SK-N-SH (cell line): ENCODE measurements around the gene TOX4. TPM values are rescaled to one million over a fixed set of nuclear protein-coding genes. Genes with fewer than 3 reads are reported as not detected.

Source experiments
- CTCF ChIA-PET: fragments of 300-600, 350-600 bp; formaldehyde crosslinking; extraction: SDS; loops from one replicate; lab custom pipeline; 2021; lab: Yijun Ruan, JAX
- POLR2A ChIA-PET: fragments of 350-600 bp; sonication (Branson Sonifier 250); formaldehyde crosslinking; extraction: SDS; loops from one replicate; lab custom pipeline; 2020; ENCODE audit warnings: antibody characterized with exemption, inconsistent platforms; lab: Yijun Ruan, JAX
- DNase-seq: peaks from one replicate; pipeline ENCODE4 v3.0.0; 2012
- H2AFZ ChIP-seq: fragments of 200-600 bp; sonication (generic); 2 replicates; pipeline ENCODE4 v1.8.1; 2016; ENCODE audit warnings: antibody characterized with exemption, mild to moderate bottlenecking, low read depth
- H3F3A ChIP-seq: fragments of 200-600 bp; sonication (generic); replicated peaks from 2 replicates; pipeline ENCODE3; 2016; ENCODE audit warnings: antibody characterized with exemption, mild to moderate bottlenecking; ENCODE audit not compliant: insufficient read depth
- H3K27ac ChIP-seq, 2 experiments: fragments of 200-500 bp in 1 of 2; fragments of 200-600 bp in 1 of 2; sonication (Bioruptor generic) in 1 of 2; sonication (generic), shearing (Covaris generic) in 1 of 2; 2 replicates each; pipeline versions ENCODE4 v1.5.1 to v1.6.1; 2014 to 2016; ENCODE audit warnings: low read depth in 2 of 2, inconsistent platforms in 1 of 2, low read length in 1 of 2, mild to moderate bottlenecking in 1 of 2, mixed read lengths in 1 of 2
- H3K27me3 ChIP-seq: fragments of 200-600 bp; sonication (generic), shearing (Covaris generic); 2 replicates; pipeline ENCODE4 v1.6.1; 2016; ENCODE audit warnings: mixed run types; ENCODE audit not compliant: insufficient read depth
- H3K36me3 ChIP-seq, 2 experiments: fragments of 200-500 bp in 1 of 2; fragments of 200-600 bp in 1 of 2; sonication (Bioruptor generic) in 1 of 2; sonication (generic) in 1 of 2; replicated peaks in 1 of 2; 2 replicates each; pipeline versions ENCODE3 to v1.5.1; 2014 to 2016; ENCODE audit warnings: low read length in 1 of 2, mild to moderate bottlenecking in 1 of 2; ENCODE audit not compliant: insufficient read depth in 2 of 2, control insufficient read depth in 1 of 2
- H3K4me1 ChIP-seq, 2 experiments: fragments of 200-500 bp in 1 of 2; fragments of 200-600 bp in 1 of 2; sonication (Bioruptor generic) in 1 of 2; sonication (generic), shearing (Covaris generic) in 1 of 2; 2 replicates each; pipeline versions ENCODE4 v1.5.1 to v1.6.1; 2014 to 2016; ENCODE audit warnings: low read depth in 1 of 2, low read length in 1 of 2, mixed run types in 1 of 2; ENCODE audit not compliant: insufficient read depth in 2 of 2, control insufficient read depth in 1 of 2
- H3K4me2 ChIP-seq: fragments of 200-600 bp; sonication (generic), shearing (Covaris generic); 2 replicates; pipeline ENCODE4 v1.6.1; 2017; ENCODE audit warnings: mixed run types
- H3K4me3 ChIP-seq, 2 experiments: fragments of 200-500 bp in 1 of 2; fragments of 200-600 bp in 1 of 2; sonication (Bioruptor generic) in 1 of 2; sonication (generic), shearing (Covaris generic) in 1 of 2; 2 replicates each; pipeline versions ENCODE4 v1.5.1 to v1.8.1; 2014 to 2016; ENCODE audit warnings: low read depth in 2 of 2, inconsistent platforms in 1 of 2, low read length in 1 of 2, mild to moderate bottlenecking in 1 of 2, mixed read lengths in 1 of 2, moderate library complexity in 1 of 2
- H3K79me2 ChIP-seq: fragments of 200-600 bp; sonication (generic); 2 replicates; pipeline ENCODE4 v1.8.1; 2017; ENCODE audit warnings: mild to moderate bottlenecking; ENCODE audit not compliant: insufficient read depth
- H3K9ac ChIP-seq: fragments of 200-600 bp; sonication (generic); 2 replicates; pipeline ENCODE4 v1.6.1; 2017; ENCODE audit warnings: mixed run types
- H3K9me2 ChIP-seq: fragments of 200-600 bp; sonication (generic); 2 replicates; pipeline ENCODE4 v1.6.1; 2017; ENCODE audit warnings: mixed run types
- H3K9me3 ChIP-seq: fragments of 200-600 bp; sonication (generic); 2 replicates; pipeline ENCODE4 v1.6.1; 2017; ENCODE audit warnings: mixed run types, mild to moderate bottlenecking, moderate library complexity
- H4K20me1 ChIP-seq: fragments of 200-600 bp; sonication (generic); 2 replicates; pipeline ENCODE4 v1.6.1; 2017; ENCODE audit warnings: mild to moderate bottlenecking, mixed run types; ENCODE audit not compliant: insufficient read depth
- CHD2 ChIP-seq: fragments of 150-350 bp; IDR thresholded peaks from 2 replicates; pipeline ENCODE4 v1.6.1; 2018; ENCODE audit warnings: low read length; ENCODE audit not compliant: partially characterized antibody
- RXRA ChIP-seq: IDR thresholded peaks from 2 replicates; pipeline ENCODE4 v1.4.0; 2012; ENCODE audit warnings: low read depth, mild to moderate bottlenecking, borderline replicate concordance
- SMC3 ChIP-seq: IDR thresholded peaks from 2 replicates; pipeline ENCODE4 v1.6.1; 2012; ENCODE audit warnings: low read depth, low read length, improper control_type of control experiment
- WGBS: methylation state at CpG from one replicate; pipeline ENCODE4 v1.1.6; 2017; ENCODE audit warnings: low lambda C conversion rate; 5-methylcytosine and 5-hydroxymethylcytosine counted together
- polyA plus RNA-seq, 3 experiments: library from polyadenylated mRNA; depleted of rRNA; stranded (reverse); fragments of >200 nt; gene quantifications; 2 replicates each; pipeline ENCODE4 v1.2.3, GENCODE V29; 2012
- TF ChIP-seq, protein P1 (sequence below): fragments of 200-600 bp; sonication (generic); IDR thresholded peaks from 2 replicates; pipeline ENCODE4 v1.6.1; 2017; ENCODE audit warnings: antibody characterized with exemption, mild to moderate bottlenecking, moderate library complexity

Gene TOX4
- polyA plus RNA-seq, 1 of the 3 experiments (the other 2 are of a cell fraction): 52.3 TPM

GRCh38 chr14:21539189-21539940 is 62.4 kb downstream of the TOX4 start:
- no peak overlapping the region for H3K4me3 ChIP-seq
- no peak overlapping the region for H3K4me2 ChIP-seq
- TF ChIP-seq SMC3 (no peak), CHD2 (no peak), RXRA (no peak)
- TF ChIP-seq, protein P1, sequence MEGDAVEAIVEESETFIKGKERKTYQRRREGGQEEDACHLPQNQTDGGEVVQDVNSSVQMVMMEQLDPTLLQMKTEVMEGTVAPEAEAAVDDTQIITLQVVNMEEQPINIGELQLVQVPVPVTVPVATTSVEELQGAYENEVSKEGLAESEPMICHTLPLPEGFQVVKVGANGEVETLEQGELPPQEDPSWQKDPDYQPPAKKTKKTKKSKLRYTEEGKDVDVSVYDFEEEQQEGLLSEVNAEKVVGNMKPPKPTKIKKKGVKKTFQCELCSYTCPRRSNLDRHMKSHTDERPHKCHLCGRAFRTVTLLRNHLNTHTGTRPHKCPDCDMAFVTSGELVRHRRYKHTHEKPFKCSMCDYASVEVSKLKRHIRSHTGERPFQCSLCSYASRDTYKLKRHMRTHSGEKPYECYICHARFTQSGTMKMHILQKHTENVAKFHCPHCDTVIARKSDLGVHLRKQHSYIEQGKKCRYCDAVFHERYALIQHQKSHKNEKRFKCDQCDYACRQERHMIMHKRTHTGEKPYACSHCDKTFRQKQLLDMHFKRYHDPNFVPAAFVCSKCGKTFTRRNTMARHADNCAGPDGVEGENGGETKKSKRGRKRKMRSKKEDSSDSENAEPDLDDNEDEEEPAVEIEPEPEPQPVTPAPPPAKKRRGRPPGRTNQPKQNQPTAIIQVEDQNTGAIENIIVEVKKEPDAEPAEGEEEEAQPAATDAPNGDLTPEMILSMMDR: no peak
- no peaks in the 10 kb centered on the region for H3K9me3 ChIP-seq
- ChIA-PET POLR2A (no interaction called here), CTCF (no interaction called here)
- H3F3A ChIP-seq: no peaks in the 10 kb centered on the region
- WGBS: 19% methylated on average over 3 of the region's 3 CpGs
- no peaks in the 10 kb centered on the region for H4K20me1 ChIP-seq
- H3K4me1 ChIP-seq: peaks cover 0 to 8% of the 10 kb centered on the region in 2 experiments; a peak in 2 of 4 replicates
- no peaks in the 10 kb centered on the region for H3K79me2 ChIP-seq
- no peaks in the 10 kb centered on the region for H3K36me3 ChIP-seq
- no peak overlapping the region for H3K27ac ChIP-seq
- peaks cover 28% of the 10 kb centered on the region for H3K27me3 ChIP-seq
- no peak overlapping the region for H3K9ac ChIP-seq
- H3K9me2 ChIP-seq: no peaks in the 10 kb centered on the region
- DNase-seq: no peak
- H2AFZ ChIP-seq: no peak overlapping the region

DNA sequence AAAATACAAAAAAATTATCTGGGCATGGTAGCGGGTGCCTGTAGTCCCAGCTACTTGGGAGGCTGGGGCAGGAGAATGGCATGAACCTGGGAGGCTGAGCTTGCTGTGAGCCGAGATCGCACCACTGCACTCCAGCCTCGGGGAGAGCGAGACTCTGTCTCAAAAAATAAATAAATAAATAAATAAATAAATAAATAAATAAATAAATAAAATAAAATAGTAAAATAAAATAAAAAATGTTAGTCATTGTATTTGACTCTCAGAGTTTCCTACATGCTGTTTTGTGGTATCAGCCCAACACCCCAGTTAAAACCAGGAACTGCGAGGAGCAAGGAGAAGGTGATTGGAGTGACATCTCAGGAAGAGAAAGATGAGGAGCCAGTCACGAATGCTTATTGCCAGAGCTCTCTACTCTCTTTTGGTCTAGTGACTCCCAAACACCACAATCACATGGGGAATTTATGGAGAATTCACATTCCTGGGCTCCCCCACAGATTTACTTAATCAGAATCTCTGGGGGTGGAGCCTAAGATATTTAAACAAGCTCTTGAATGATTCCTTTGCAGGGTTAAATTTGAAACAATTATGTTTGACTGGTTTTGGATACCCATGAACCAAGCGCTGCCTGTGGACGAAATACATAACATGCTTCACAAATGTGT is 64.5 kb downstream of the TOX4 start:
- Histone ChIP-seq H3F3A (no peaks in the 10 kb centered on the region), H3K27ac (no peak overlapping the region), H3K27me3 (peaks cover 7% of the 10 kb centered on the region; the same call in 1 of the 2 replicates), H3K9me3 (no peaks in the 10 kb centered on the region), H3K4me2 (no peak overlapping the region), H3K4me1 (peaks cover 0 to 3% of the 10 kb centered on the region in 2 experiments; a peak in 2 of 4 replicates), H3K9me2 (no peaks in the 10 kb centered on the region), H3K4me3 (no peak overlapping the region), H4K20me1 (no peaks in the 10 kb centered on the region), H3K36me3 (no peaks in the 10 kb centered on the region), H2AFZ (no peak overlapping the region), H3K9ac (no peak overlapping the region), H3K79me2 (no peaks in the 10 kb centered on the region)
- ChIA-PET POLR2A (no interaction called here), CTCF (interaction anchor here (1.8 kb wide), 1 partner anchor 43 kb away, joined by 7 read pairs; no protein-coding TSS in a partner anchor)
- no peak for DNase-seq
- 90% methylated on average over 7 of the region's 9 CpGs for WGBS
- no peak for TF ChIP-seq CHD2
- TF ChIP-seq, protein P1: no peak
